Parathyroid adenoma (tissue), 2 donors: ENCODE measurements around the gene SIX3.
A peak's percentile ranks its signal among the peaks of the same experiment; 100 is the strongest.

Experiments
- H2AFZ ChIP-seq: fragments of 300-600 bp; sonication (generic); one replicate; pipeline ENCODE4 v1.7.0; 2017; ENCODE audit warnings: antibody characterized with exemption, mild to moderate bottlenecking
- H3K27ac ChIP-seq: fragments of 300-600 bp; sonication (generic); one replicate; pipeline ENCODE4 v1.7.0; 2017
- H3K27me3 ChIP-seq: fragments of 300-600 bp; sonication (generic); one replicate; pipeline ENCODE4 v1.7.0; 2017; ENCODE audit warnings: low read length; ENCODE audit not compliant: control insufficient read depth, insufficient read depth
- H3K36me3 ChIP-seq: fragments of 300-600 bp; sonication (generic); one replicate; pipeline ENCODE4 v1.7.0; 2017; ENCODE audit warnings: low read length; ENCODE audit not compliant: control insufficient read depth, insufficient read depth
- H3K4me1 ChIP-seq: fragments of 300-600 bp; sonication (generic); one replicate; pipeline ENCODE4 v1.7.0; 2017; ENCODE audit warnings: control low read depth
- H3K4me2 ChIP-seq: fragments of 300-600 bp; sonication (generic); one replicate; pipeline ENCODE4 v1.7.0; 2017; ENCODE audit warnings: low read length
- H3K4me3 ChIP-seq: fragments of 300-600 bp; sonication (generic); one replicate; pipeline ENCODE4 v1.7.0; 2017; ENCODE audit warnings: low read depth, low read length
- H3K79me2 ChIP-seq: fragments of 300-600 bp; sonication (generic); one replicate; pipeline ENCODE4 v1.7.0; 2017; ENCODE audit warnings: control low read depth
- H3K9ac ChIP-seq: fragments of 300-600 bp; sonication (generic); one replicate; pipeline ENCODE4 v1.7.0; 2017; ENCODE audit warnings: mild to moderate bottlenecking
- H3K9me3 ChIP-seq: fragments of 300-600 bp; sonication (generic); one replicate; pipeline ENCODE4 v1.7.0; 2017; ENCODE audit warnings: low read length; ENCODE audit not compliant: control insufficient read depth
- CTCF ChIP-seq: fragments of 300-600 bp; sonication (generic); IDR thresholded peaks from one replicate; pipeline ENCODE4 v1.7.0; 2017; ENCODE audit warnings: antibody characterized with exemption, mild to moderate bottlenecking
- donor health status: primary hyperparathyroidism.

The SIX3 gene

GRCh38 chr2:44951714-44952113 lies 10.2 kb downstream of the SIX3 start:
- Histone ChIP-seq H3K4me1 (peaks cover 18% of the 10 kb centered on the region), H3K79me2 (no peaks in the 10 kb centered on the region), H3K9ac (no peak overlapping the region), H3K36me3 (no peaks in the 10 kb centered on the region), H3K4me2 (peak overlapping the region; percentile 56), H3K4me3 (no peak overlapping the region), H3K27me3 (no peaks in the 10 kb centered on the region), H3K27ac (no peak overlapping the region), H2AFZ (peak overlapping the region; percentile 16), H3K9me3 (no peaks in the 10 kb centered on the region)
- TF ChIP-seq CTCF = no peak

GRCh38 chr2:44952143-44952805 lies 10.8 kb downstream of the SIX3 start:
- Histone ChIP-seq H3K79me2 (no peaks in the 10 kb centered on the region), H3K4me2 (peak overlapping the region; percentile 56), H3K27me3 (no peaks in the 10 kb centered on the region), H3K9ac (no peak overlapping the region), H3K4me3 (no peak overlapping the region), H3K9me3 (no peaks in the 10 kb centered on the region), H2AFZ (peak overlapping the region; percentile 16), H3K27ac (no peak overlapping the region), H3K4me1 (peaks cover 23% of the 10 kb centered on the region), H3K36me3 (no peaks in the 10 kb centered on the region)
- TF ChIP-seq CTCF = peak; percentile 49

- Histone ChIP-seq H3K79me2 (no peaks in the 10 kb centered on the region), H3K4me2 (peak overlapping the region; percentile 56), H3K36me3 (no peaks in the 10 kb centered on the region), H3K4me3 (no peak overlapping the region), H3K27ac (no peak overlapping the region), H2AFZ (peak overlapping the region; percentile 16), H3K9ac (no peak overlapping the region), H3K4me1 (peaks cover 24% of the 10 kb centered on the region), H3K9me3 (no peaks in the 10 kb centered on the region), H3K27me3 (no peaks in the 10 kb centered on the region)
- no peak for TF ChIP-seq CTCF
These were observed 11.4 kb downstream of the SIX3 start for GRCh38 chr2:44952806-44953498.

GRCh38 chr2:44953499-44953883 lies 12.0 kb downstream of the SIX3 start:
- Histone ChIP-seq H3K4me3 (no peak overlapping the region), H2AFZ (no peak overlapping the region), H3K9me3 (no peaks in the 10 kb centered on the region), H3K79me2 (no peaks in the 10 kb centered on the region), H3K36me3 (no peaks in the 10 kb centered on the region), H3K27ac (no peak overlapping the region), H3K4me1 (peaks cover 24% of the 10 kb centered on the region), H3K4me2 (no peak overlapping the region), H3K9ac (no peak overlapping the region), H3K27me3 (no peaks in the 10 kb centered on the region)
- TF ChIP-seq CTCF = no peak
